A673 (cell line): ENCODE results near the gene GP2. TPM values are rescaled to one million over a fixed set of nuclear protein-coding genes. Genes with fewer than 3 reads are reported as not detected.

Experiments used
- BruUV-seq: library from RNA; stranded (reverse); fragments of 400-500 nt; replicated peaks from 2 replicates; lab custom pipeline; 2021; lab: Mats Ljungman, UMichigan
- CTCF ChIA-PET: fragments of 300-600 bp; sonication (Branson Sonifier 250); formaldehyde crosslinking; loops from one replicate; lab custom pipeline; 2022; ENCODE audit warnings: antibody characterized with exemption; lab: Charles Lee
- POLR2A ChIA-PET: fragments of 300-600 bp; sonication (Branson Sonifier 250); formaldehyde crosslinking; loops from one replicate; lab custom pipeline; 2022; ENCODE audit warnings: antibody characterized with exemption; ENCODE audit not compliant: low non-redundant PET; lab: Charles Lee
- DNase-seq: peaks from one replicate; pipeline ENCODE4 v3.0.0-alpha.2; 2015; ENCODE audit warnings: low spot score
- H3K27ac ChIP-seq: fragments of 200-600 bp; sonication (generic); 2 replicates; pipeline ENCODE4 v1.5.1; 2016; ENCODE audit warnings: mixed run types, low read depth, mild to moderate bottlenecking, mixed read lengths, antibody characterized with exemption, low read length; ENCODE audit not compliant: poor library complexity, severe bottlenecking
- H3K27me3 ChIP-seq: fragments of 200-600 bp; sonication (generic); replicated peaks from 2 replicates; pipeline ENCODE4 v1.6.1; 2017; ENCODE audit warnings: mixed run types, low read depth, mild to moderate bottlenecking, mixed read lengths, antibody characterized with exemption, low read length; ENCODE audit not compliant: insufficient read depth, poor library complexity
- H3K36me3 ChIP-seq: fragments of 200-600 bp; sonication (generic); 2 replicates; pipeline ENCODE4 v1.6.1; 2016; ENCODE audit warnings: mixed run types, mild to moderate bottlenecking, mixed read lengths, antibody characterized with exemption, low read length; ENCODE audit not compliant: insufficient read depth, poor library complexity, severe bottlenecking
- H3K4me1 ChIP-seq: fragments of 200-600 bp; sonication (generic); 2 replicates; pipeline ENCODE4 v1.6.1; 2017; ENCODE audit warnings: mixed run types, mild to moderate bottlenecking, mixed read lengths, antibody characterized with exemption, low read length; ENCODE audit not compliant: insufficient read depth, poor library complexity, severe bottlenecking
- H3K4me3 ChIP-seq: fragments of 200-600 bp; sonication (generic); 2 replicates; pipeline ENCODE4 v1.5.1; 2016; ENCODE audit warnings: low read depth, mixed run types, mild to moderate bottlenecking, mixed read lengths, low read length; ENCODE audit not compliant: poor library complexity, severe bottlenecking
- H3K9me3 ChIP-seq: fragments of 200-600 bp; sonication (generic); 2 replicates; pipeline ENCODE4 v1.6.1; 2016; ENCODE audit warnings: mixed run types, low read depth, mild to moderate bottlenecking, mixed read lengths, antibody characterized with exemption, low read length; ENCODE audit not compliant: poor library complexity, severe bottlenecking
- EZH2 ChIP-seq: fragments of 200-600 bp; sonication (generic); IDR thresholded peaks from 2 replicates; pipeline ENCODE4 v1.6.1; 2017; ENCODE audit warnings: borderline replicate concordance, low read depth, mild to moderate bottlenecking, mixed read lengths, antibody characterized with exemption, low read length; ENCODE audit not compliant: poor library complexity, severe bottlenecking
- intact Hi-C: fragments of 100-400 bp; cut with micrococcal nuclease; formaldehyde crosslinking; loops from one replicate; pipeline ENCODE4 v1.10.0; 2022; ENCODE audit not compliant: unreplicated experiment
- total RNA-seq: library from RNA; stranded (reverse); gene quantifications from 2 replicates; pipeline ENCODE4 v1.2.3, GENCODE V29; 2021
- TF ChIP-seq, protein P1 (sequence below): fragments of 300-800, 200-600 bp; sonication (generic); conservative IDR thresholded peaks from 2 replicates; pipeline ENCODE4 v1.5.1; 2017; ENCODE audit warnings: low read depth, mild to moderate bottlenecking, antibody characterized with exemption, low read length, moderate library complexity, mixed read lengths

GP2 gene
- total RNA-seq, 1 experiment from 2014 or later: not detected

DNA sequence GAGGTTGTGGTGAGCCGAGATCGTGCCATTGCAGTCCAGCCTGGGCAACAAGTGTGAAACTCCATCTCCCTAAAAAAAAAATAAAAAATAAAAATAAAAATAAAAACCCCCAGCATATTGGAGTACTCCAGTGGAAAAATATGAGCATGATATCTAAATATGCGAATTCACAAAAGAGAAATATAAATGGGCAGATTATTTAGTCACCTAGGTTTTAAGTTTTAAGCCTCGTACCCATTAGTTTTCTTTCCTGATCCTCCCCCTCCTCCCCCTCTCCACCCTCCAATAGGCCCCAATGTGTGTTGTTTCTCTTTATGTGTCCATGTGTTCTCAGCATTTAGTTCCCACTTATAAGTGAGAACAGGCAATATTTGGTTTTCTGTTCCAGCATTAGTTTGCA, 62.3 kb downstream of the GP2 start:
- no peak for DNase-seq
- POLR2A ChIA-PET: no interaction called here

DNA sequence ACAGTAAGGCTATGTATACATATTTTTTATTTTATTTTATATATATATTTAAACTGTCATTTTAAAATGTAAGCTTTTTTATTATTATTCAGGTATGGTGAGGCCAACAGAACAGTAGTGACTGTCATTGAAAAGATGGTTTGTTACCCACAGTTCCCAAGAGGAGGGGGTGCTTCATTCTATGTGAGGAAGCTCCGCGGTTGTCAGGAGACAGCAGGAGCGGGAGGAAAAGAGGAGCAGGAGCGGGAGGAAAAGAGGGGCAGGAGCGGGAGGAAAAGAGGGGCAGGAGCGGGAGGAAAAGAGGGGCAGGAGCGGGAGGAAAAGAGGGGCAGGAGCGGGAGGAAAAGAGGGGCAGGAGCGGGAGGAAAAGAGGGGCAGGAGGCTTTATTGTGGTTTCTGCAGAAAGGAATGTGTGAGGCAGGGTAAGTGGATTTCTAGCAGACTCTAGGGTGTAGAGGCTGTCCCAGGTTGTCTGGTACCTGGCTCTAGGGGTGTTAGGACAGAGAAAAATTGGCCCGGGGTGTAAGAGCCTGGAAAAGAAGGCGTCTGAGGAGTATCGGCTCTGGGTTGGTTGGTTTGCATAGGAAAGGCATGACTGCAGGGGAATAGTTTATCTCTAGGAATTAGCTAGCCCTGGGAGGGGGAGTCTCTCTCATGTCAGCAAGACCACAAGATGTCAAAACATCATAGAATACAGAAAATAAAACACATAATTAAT, 64.0 kb downstream of the GP2 start:
- no TSS peak for BruUV-seq
- TF ChIP-seq, protein P1, sequence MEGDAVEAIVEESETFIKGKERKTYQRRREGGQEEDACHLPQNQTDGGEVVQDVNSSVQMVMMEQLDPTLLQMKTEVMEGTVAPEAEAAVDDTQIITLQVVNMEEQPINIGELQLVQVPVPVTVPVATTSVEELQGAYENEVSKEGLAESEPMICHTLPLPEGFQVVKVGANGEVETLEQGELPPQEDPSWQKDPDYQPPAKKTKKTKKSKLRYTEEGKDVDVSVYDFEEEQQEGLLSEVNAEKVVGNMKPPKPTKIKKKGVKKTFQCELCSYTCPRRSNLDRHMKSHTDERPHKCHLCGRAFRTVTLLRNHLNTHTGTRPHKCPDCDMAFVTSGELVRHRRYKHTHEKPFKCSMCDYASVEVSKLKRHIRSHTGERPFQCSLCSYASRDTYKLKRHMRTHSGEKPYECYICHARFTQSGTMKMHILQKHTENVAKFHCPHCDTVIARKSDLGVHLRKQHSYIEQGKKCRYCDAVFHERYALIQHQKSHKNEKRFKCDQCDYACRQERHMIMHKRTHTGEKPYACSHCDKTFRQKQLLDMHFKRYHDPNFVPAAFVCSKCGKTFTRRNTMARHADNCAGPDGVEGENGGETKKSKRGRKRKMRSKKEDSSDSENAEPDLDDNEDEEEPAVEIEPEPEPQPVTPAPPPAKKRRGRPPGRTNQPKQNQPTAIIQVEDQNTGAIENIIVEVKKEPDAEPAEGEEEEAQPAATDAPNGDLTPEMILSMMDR: no peak
- no peak for TF ChIP-seq EZH2
- no peak for DNase-seq
- Histone ChIP-seq H3K4me3 (no peak overlapping the region), H3K27ac (no peak overlapping the region), H3K4me1 (no peaks in the 10 kb centered on the region), H3K36me3 (no peaks in the 10 kb centered on the region), H3K9me3 (no peaks in the 10 kb centered on the region), H3K27me3 (peaks cover 13% of the 10 kb centered on the region)
- POLR2A ChIA-PET: no interaction called here
- intact Hi-C loops: no loop called here
- CTCF ChIA-PET: no interaction called here

More for the DNA sequence above, 62.3 kb downstream of the GP2 start:
- intact Hi-C loops: no loop called here
- no peaks in the 10 kb centered on the region for H3K9me3 ChIP-seq
- no peak for TF ChIP-seq EZH2
- TF ChIP-seq, protein P1: no peak
- no peaks in the 10 kb centered on the region for H3K36me3 ChIP-seq
- H3K4me3 ChIP-seq: no peak overlapping the region
- CTCF ChIA-PET: no interaction called here
- H3K27ac ChIP-seq: no peak overlapping the region
- no peaks in the 10 kb centered on the region for H3K4me1 ChIP-seq
- H3K27me3 ChIP-seq: peaks cover 13% of the 10 kb centered on the region
- no TSS peak for BruUV-seq

DNA sequence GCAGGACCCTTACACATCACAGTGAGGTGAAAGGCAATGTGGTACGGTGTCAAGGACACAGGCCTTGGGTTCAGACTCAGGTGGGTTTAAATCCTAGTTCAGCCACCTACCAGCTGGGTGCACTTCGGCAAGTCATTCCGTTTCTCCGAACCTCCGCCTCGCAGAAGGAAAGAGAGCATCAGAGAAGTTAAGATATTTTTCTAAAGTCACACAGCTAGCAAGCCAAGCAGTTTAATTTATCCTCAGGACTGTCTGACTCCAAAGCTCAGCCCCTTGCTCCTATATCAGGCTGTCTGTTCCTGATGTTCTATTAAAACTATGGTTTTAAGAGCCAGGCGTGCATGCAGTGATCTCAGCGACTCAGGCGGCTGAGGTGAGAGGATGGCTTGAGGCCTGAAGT, 65.1 kb downstream of the GP2 start:
- Histone ChIP-seq H3K27ac (no peak overlapping the region), H3K4me3 (no peak overlapping the region), H3K27me3 (peaks cover 11% of the 10 kb centered on the region), H3K36me3 (no peaks in the 10 kb centered on the region), H3K4me1 (no peaks in the 10 kb centered on the region), H3K9me3 (no peaks in the 10 kb centered on the region)
- ChIA-PET POLR2A (no interaction called here), CTCF (no interaction called here)
- TF ChIP-seq, protein P1: no peak
- no peak for TF ChIP-seq EZH2
- intact Hi-C loops: no loop called here
- no peak for DNase-seq
- BruUV-seq: no TSS peak
